GM12878 (cell line): ENCODE results near the gene SNX3. TPM values are rescaled to one million over a fixed set of nuclear protein-coding genes. Genes with fewer than 3 reads are reported as not detected.

Source experiments
- ATAC-seq: fragments of 200-7000 bp; cut with Tn5 transposase; 3 replicates; pipeline ENCODE4 v1.9.1; 2020; ENCODE audit warnings: mild to moderate bottlenecking, moderate library complexity
- BruUV-seq: library from RNA; stranded (reverse); fragments of 400-500 nt; replicated peaks from 2 replicates; lab custom pipeline; 2021; lab: Mats Ljungman, UMichigan
- CTCF ChIA-PET: fragments of 300-600 bp; sonication (Branson Sonifier 250); formaldehyde crosslinking; extraction: SDS; loops from one replicate; lab custom pipeline; 2021; ENCODE audit warnings: inconsistent platforms; lab: Yijun Ruan, JAX
- POLR2A ChIA-PET: fragments of 350-600 bp; formaldehyde crosslinking; extraction: SDS; loops from one replicate; lab custom pipeline; 2021; ENCODE audit warnings: inconsistent platforms; lab: Charles Lee
- RAD21 ChIA-PET: fragments of 300-600 bp; sonication (Branson Sonifier 250); formaldehyde crosslinking; loops from one replicate; lab custom pipeline; 2023; ENCODE audit warnings: antibody characterized with exemption; ENCODE audit not compliant: unreplicated experiment; lab: Charles Lee
- SMC1A ChIA-PET: fragments of 300-600 bp; sonication (Branson Sonifier 250); formaldehyde crosslinking; loops from one replicate; lab custom pipeline; 2023; ENCODE audit not compliant: unreplicated experiment, uncharacterized antibody; lab: Charles Lee
- DNase-seq: peaks from one replicate; pipeline ENCODE4 v3.0.0-alpha.2; 2011; ENCODE audit warnings: low read depth, low spot score
- FAIRE-seq: peaks from 3 replicates; lab custom pipeline; 2011; peaks lifted over from hg19 to GRCh38; lab: Jason Lieb, UNC
- H2AFZ ChIP-seq: 2 replicates; pipeline ENCODE4 v1.6.0; 2011; ENCODE audit warnings: low read depth, low read length, control low read depth; ENCODE audit not compliant: control insufficient read depth
- H3K27ac ChIP-seq: 2 replicates; pipeline ENCODE4 v1.5.1; 2011; ENCODE audit warnings: control low read depth; ENCODE audit not compliant: control insufficient read depth, insufficient read depth
- H3K27me3 ChIP-seq, 2 experiments: replicated peaks in 1 of 2; 2 replicates each; pipeline versions ENCODE4 v1.6.0 to v1.6.1; 2011; ENCODE audit warnings: low read length in 1 of 2; ENCODE audit not compliant: control insufficient read depth in 2 of 2, insufficient read depth in 2 of 2
- H3K36me3 ChIP-seq, 2 experiments: 2 replicates each; pipeline ENCODE4 v1.5.1; 2011; ENCODE audit warnings: low read length in 1 of 2; ENCODE audit not compliant: control insufficient read depth in 2 of 2, insufficient read depth in 2 of 2
- H3K4me1 ChIP-seq: 2 replicates; pipeline ENCODE4 v1.6.1; 2011; ENCODE audit warnings: mild to moderate bottlenecking, low read length, moderate library complexity, mixed read lengths; ENCODE audit not compliant: control insufficient read depth, insufficient read depth
- H3K4me2 ChIP-seq: 2 replicates; pipeline ENCODE4 v1.6.0; 2011; ENCODE audit warnings: control low read depth; ENCODE audit not compliant: control insufficient read depth, insufficient read depth
- H3K4me3 ChIP-seq: fragments of 200-600 bp; sonication (generic); 2 replicates; pipeline ENCODE4 v1.5.1; 2016
- H3K79me2 ChIP-seq: 2 replicates; pipeline ENCODE4 v1.6.0; 2011; ENCODE audit warnings: low read length; ENCODE audit not compliant: control insufficient read depth, insufficient read depth
- H3K9ac ChIP-seq: 2 replicates; pipeline ENCODE4 v1.8.0; 2011; ENCODE audit warnings: low read length, control low read depth, mixed read lengths; ENCODE audit not compliant: control insufficient read depth, insufficient read depth
- H3K9me3 ChIP-seq: replicated peaks from 3 replicates; pipeline ENCODE4 v1.5.1; 2011; ENCODE audit warnings: mild to moderate bottlenecking, low read length; ENCODE audit not compliant: control insufficient read depth, insufficient read depth
- H4K20me1 ChIP-seq: 2 replicates; pipeline ENCODE4 v1.6.0; 2011; ENCODE audit not compliant: control insufficient read depth, insufficient read depth
- ASH2L ChIP-seq: fragments of 300-600, 200-600 bp; sonication (generic); IDR thresholded peaks from 2 replicates; pipeline ENCODE4 v1.6.1; 2017; ENCODE audit warnings: low read depth, mild to moderate bottlenecking, borderline replicate concordance
- BCL11A ChIP-seq: IDR thresholded peaks from 2 replicates; pipeline ENCODE4 v1.6.1; 2011; ENCODE audit warnings: low read depth, low read length
- BMI1 ChIP-seq: fragments of 450-650 bp; IDR thresholded peaks from 2 replicates; pipeline ENCODE4 v1.6.1; 2016; ENCODE audit warnings: mild to moderate bottlenecking, moderate library complexity, borderline replicate concordance
- CHD1 ChIP-seq: IDR thresholded peaks from 2 replicates; pipeline ENCODE4 v1.6.1; 2012; ENCODE audit warnings: low read depth, low read length, improper control_type of control experiment
- CHD4 ChIP-seq: fragments of 200-600 bp; sonication (generic); IDR thresholded peaks from 2 replicates; pipeline ENCODE4 v1.6.1; 2016; ENCODE audit warnings: mild to moderate bottlenecking
- IRF5 ChIP-seq: fragments of 450-650 bp; IDR thresholded peaks from 2 replicates; pipeline ENCODE4 v1.6.1; 2017; ENCODE audit warnings: borderline replicate concordance
- JUNB ChIP-seq: IDR thresholded peaks from 2 replicates; pipeline ENCODE4 v1.6.1; 2016; ENCODE audit warnings: antibody characterized with exemption, mild to moderate bottlenecking
- KAT2A ChIP-seq: conservative IDR thresholded peaks from 2 replicates; pipeline ENCODE4 v1.6.1; 2011; ENCODE audit warnings: low read depth, low read length; ENCODE audit not compliant: control insufficient read depth
- MEF2B ChIP-seq: fragments of 450-650 bp; IDR thresholded peaks from 2 replicates; pipeline ENCODE4 v1.6.1; 2018; ENCODE audit warnings: mild to moderate bottlenecking, moderate library complexity; ENCODE audit not compliant: partially characterized antibody, poor library complexity, severe bottlenecking
- MTA3 ChIP-seq: IDR thresholded peaks from 2 replicates; pipeline ENCODE4 v1.6.1; 2012; ENCODE audit warnings: low read length, inconsistent platforms, borderline replicate concordance
- NFIC ChIP-seq: IDR thresholded peaks from 2 replicates; pipeline ENCODE4 v1.6.1; 2012; ENCODE audit warnings: low read depth, mild to moderate bottlenecking, inconsistent platforms, low read length, moderate library complexity
- POLR2AphosphoS5 ChIP-seq: IDR thresholded peaks from 2 replicates; pipeline ENCODE4 v1.6.1; 2011; ENCODE audit warnings: mild to moderate bottlenecking, low read length, inconsistent platforms
- SMC3 ChIP-seq: IDR thresholded peaks from 2 replicates; pipeline ENCODE4 v1.6.1; 2011; ENCODE audit warnings: low read length, improper control_type of control experiment, borderline replicate concordance
- TBL1XR1 ChIP-seq: IDR thresholded peaks from 2 replicates; pipeline ENCODE4 v1.6.1; 2012; ENCODE audit warnings: low read depth, low read length, improper control_type of control experiment
- TCF7 ChIP-seq: IDR thresholded peaks from 2 replicates; pipeline ENCODE4 v1.6.1; 2014; ENCODE audit warnings: antibody characterized with exemption, borderline replicate concordance
- ZNF592 ChIP-seq: fragments of 450-650 bp; IDR thresholded peaks from 2 replicates; pipeline ENCODE4 v1.6.1; 2017; ENCODE audit warnings: mild to moderate bottlenecking, moderate library complexity
- in situ Hi-C: fragments of 300-500 bp; cut with MboI; formaldehyde crosslinking; loops from 9 replicates; pipeline ENCODE4 v1.14.3; 2018; ENCODE audit warnings: mixed read lengths
- intact Hi-C: fragments of 100-400 bp; cut with micrococcal nuclease; formaldehyde crosslinking; loops from one replicate; pipeline ENCODE4 v1.14.2; 2022; ENCODE audit not compliant: unreplicated experiment
- polyA plus RNA-seq, 11 experiments: library from polyadenylated mRNA; depleted of rRNA in 4 of 11; unstranded in 6 of 11; stranded (reverse) in 5 of 11; fragments of >200 nt; fragmentation: Nextera tagmentation in 4 of 11; fragmentation: Illumina TruSeq in 1 of 11; extraction: Ambion mirVana in 4 of 11; extraction: Trizol in 1 of 11; gene quantifications; 1 replicate in 1 of 11; 2 replicates in 10 of 11; pipeline versions ENCODE4 v1.2.1 to v1.2.3, GENCODE V29; 2011 to 2016; ENCODE audit warnings: inconsistent platforms in 2 of 11, missing spikeins in 2 of 11, low read depth in 1 of 11
- total RNA-seq, 4 experiments: library from RNA; depleted of rRNA in 3 of 4; stranded (reverse); fragments of >200 nt in 3 of 4; fragmentation: Illumina TruSeq in 1 of 4; extraction: Trizol in 1 of 4; gene quantifications; 2 replicates each; pipeline versions ENCODE4 v1.2.1 to v1.2.3, GENCODE V29; 2013 to 2021
- TF ChIP-seq, protein P1 (sequence below): fragments of 450-650 bp; formaldehyde crosslinking; IDR thresholded peaks from 2 replicates; pipeline ENCODE4 v1.4.0; 2022; ENCODE audit warnings: mild to moderate bottlenecking, moderate library complexity

SNX3 gene
- total and polyA plus RNA-seq, 10 of the 15 experiments (the other 5 are each of a cell fraction or from before 2014, with no cell fraction given): 43.7 to 297 (median 95.6) TPM

GRCh38 chr6:108285381-108285780 lies 24.5 kb upstream of the SNX3 start:
- no peaks in the 10 kb centered on the region; a peak in 1 of 4 replicates for H3K36me3 ChIP-seq
- H3K27ac ChIP-seq: no peak overlapping the region
- no peak overlapping the region for H3K4me2 ChIP-seq
- ChIA-PET RAD21 (interaction anchor here (0.8 to 1.3 kb wide), 2 partner anchors 27 to 61 kb away, joined by 3 to 4 read pairs; no protein-coding TSS in a partner anchor), SMC1A (interaction anchor here (1.0 to 1.7 kb wide), 5 partner anchors 9 to 66 kb away, joined by 3 to 6 read pairs (median 4); partner anchors contain the start of gene AFG1L), POLR2A (interaction anchor here (0.6 to 1.0 kb wide), 3 partner anchors 9 to 850 kb away, joined by 3 to 5 read pairs (median 3); partner anchors contain the start of gene AFG1L), CTCF (interaction anchor here (1.0 to 1.3 kb wide), 2 partner anchors 20 to 23 kb away, joined by 3 to 4 read pairs; no protein-coding TSS in a partner anchor)
- H3K4me1 ChIP-seq: no peaks in the 10 kb centered on the region; the same call in 1 of the 2 replicates
- H3K9me3 ChIP-seq: no peaks in the 10 kb centered on the region
- no TSS peak for BruUV-seq
- no peaks in the 10 kb centered on the region for H3K79me2 ChIP-seq
- intact Hi-C loops: no loop called here
- no peaks in the 10 kb centered on the region for H4K20me1 ChIP-seq
- TF ChIP-seq, protein P1, sequence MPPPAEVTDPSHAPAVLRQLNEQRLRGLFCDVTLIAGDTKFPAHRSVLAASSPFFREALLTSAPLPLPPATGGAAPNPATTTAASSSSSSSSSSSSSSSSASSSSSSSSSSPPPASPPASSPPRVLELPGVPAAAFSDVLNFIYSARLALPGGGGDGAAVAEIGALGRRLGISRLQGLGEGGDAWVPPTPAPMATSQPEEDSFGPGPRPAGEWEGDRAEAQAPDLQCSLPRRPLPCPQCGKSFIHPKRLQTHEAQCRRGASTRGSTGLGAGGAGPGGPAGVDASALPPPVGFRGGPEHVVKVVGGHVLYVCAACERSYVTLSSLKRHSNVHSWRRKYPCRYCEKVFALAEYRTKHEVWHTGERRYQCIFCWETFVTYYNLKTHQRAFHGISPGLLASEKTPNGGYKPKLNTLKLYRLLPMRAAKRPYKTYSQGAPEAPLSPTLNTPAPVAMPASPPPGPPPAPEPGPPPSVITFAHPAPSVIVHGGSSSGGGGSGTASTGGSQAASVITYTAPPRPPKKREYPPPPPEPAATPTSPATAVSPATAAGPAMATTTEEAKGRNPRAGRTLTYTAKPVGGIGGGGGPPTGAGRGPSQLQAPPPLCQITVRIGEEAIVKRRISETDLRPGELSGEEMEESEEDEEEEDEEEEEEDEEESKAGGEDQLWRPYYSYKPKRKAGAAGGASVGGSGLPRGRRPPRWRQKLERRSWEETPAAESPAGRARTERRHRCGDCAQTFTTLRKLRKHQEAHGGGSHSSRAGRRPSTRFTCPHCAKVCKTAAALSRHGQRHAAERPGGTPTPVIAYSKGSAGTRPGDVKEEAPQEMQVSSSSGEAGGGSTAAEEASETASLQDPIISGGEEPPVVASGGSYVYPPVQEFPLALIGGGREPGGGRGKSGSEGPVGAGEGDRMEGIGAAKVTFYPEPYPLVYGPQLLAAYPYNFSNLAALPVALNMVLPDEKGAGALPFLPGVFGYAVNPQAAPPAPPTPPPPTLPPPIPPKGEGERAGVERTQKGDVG (CRISPR knock-in tag): no peak
- TF ChIP-seq NFIC (no peak), KAT2A (no peak), TCF7 (no peak), CHD4 (no peak), MTA3 (no peak), IRF5 (no peak), BMI1 (no peak), CHD1 (no peak), SMC3 (no peak), JUNB (no peak), BCL11A (no peak), ASH2L (no peak), POLR2AphosphoS5 (no peak), ZNF592 (no peak), MEF2B (no peak), TBL1XR1 (no peak)
- no peak overlapping the region for H3K9ac ChIP-seq
- ATAC-seq (no peak), DNase-seq (no peak), FAIRE-seq (no peak)
- H2AFZ ChIP-seq: no peak overlapping the region
- no peaks in the 10 kb centered on the region for H3K27me3 ChIP-seq
- in situ Hi-C loops: no loop called here
- no peak overlapping the region for H3K4me3 ChIP-seq
